Activated CD4-positive, alpha-beta T cell treated with anti-CD3 and anti-CD28 coated beads, Interleukin-2, Interleukin-6, amounts not matched to agents 100 ng/mL and 50 ng/mL, durations not matched to agents 16 hours and 8 hours (primary cell): ENCODE results near the gene COG5.
A peak's percentile ranks its signal among the peaks of the same experiment; 100 is the strongest.
"Not testable (repeated sequence)": the region's sequence is repeated elsewhere in the genome, so short reads cannot be mapped to it uniquely, and the experiment has no call there.

Experiments
- DNase-seq: peaks from one replicate; pipeline ENCODE4 v3.0.0-alpha.2; 2020

COG5 gene

GRCh38 chr7:107579885-107580715 lies 16.4 kb upstream of the COG5 start, which contains the start of gene BCAP29:
Gene BCAP29 (plus strand): TSS chr7:107580246. CDS start chr7:107580773, 527 bp downstream.
- peak; percentile 82 for DNase-seq

GRCh38 chr7:107579554-107579884 lies 15.8 kb upstream of the COG5 start:
- DNase-seq: no peak

- no peak for DNase-seq
Observed at GRCh38 chr7:107573537-107573936, 9.8 kb upstream of the COG5 start.

GRCh38 chr7:107570298-107570697 lies 6.6 kb upstream of the COG5 start:
- no peak for DNase-seq

GRCh38 chr7:107564553-107565298 lies 1.0 kb upstream of the COG5 start:
- DNase-seq: no peak

GRCh38 chr7:107563081-107563774 lies 492 bp downstream of the COG5 start:
- DNase-seq: no peak

- peak; percentile 38 for DNase-seq
Observed at GRCh38 chr7:107560898-107561516, 2.7 kb downstream of the COG5 start.

- DNase-seq: no peak
Observed at GRCh38 chr7:107559864-107560263, 3.9 kb downstream of the COG5 start.

GRCh38 chr7:107555893-107556292 lies 7.8 kb downstream of the COG5 start:
- DNase-seq: peak; percentile 46

- no peak for DNase-seq
Observed at GRCh38 chr7:107551936-107552335, 11.8 kb downstream of the COG5 start.

GRCh38 chr7:107544848-107545591 lies 18.7 kb downstream of the COG5 start:
- no peak for DNase-seq

GRCh38 chr7:107543338-107543993 lies 20.3 kb downstream of the COG5 start:
- DNase-seq: no peak

GRCh38 chr7:107538001-107538400 lies 25.7 kb downstream of the COG5 start:
- DNase-seq: no peak

- not testable (repeated sequence) for DNase-seq
Observed at GRCh38 chr7:107537228-107537627, 26.5 kb downstream of the COG5 start.

GRCh38 chr7:107534139-107534538 lies 29.6 kb downstream of the COG5 start:
- DNase-seq: no peak

GRCh38 chr7:107530751-107531150 lies 33.0 kb downstream of the COG5 start:
- DNase-seq: no peak

- no peak for DNase-seq
Observed at GRCh38 chr7:107528461-107528860, 35.3 kb downstream of the COG5 start.

GRCh38 chr7:107527196-107527595 lies 36.5 kb downstream of the COG5 start:
- no peak for DNase-seq

GRCh38 chr7:107526672-107527071 lies 37.0 kb downstream of the COG5 start:
- DNase-seq: no peak

GRCh38 chr7:107506674-107507339 lies 56.9 kb downstream of the COG5 start:
- no peak for DNase-seq

GRCh38 chr7:107505997-107506673 lies 57.6 kb downstream of the COG5 start:
- peak; percentile 1 for DNase-seq
